Activated CD8-positive, alpha-beta memory T cell treated with anti-CD3 and anti-CD28 coated beads for 1 hour (primary cell): Measurements from ENCODE around the gene IFNL4.
"Not testable (repeated sequence)": the region's sequence is repeated elsewhere in the genome, so short reads cannot be mapped to it uniquely, and the experiment has no call there.

Experiments used
- DNase-seq, 2 donors: peaks; one replicate each; pipeline ENCODE4 v3.0.0-alpha.2; 2020; ENCODE audit warnings: low read depth in 1 of 2; ENCODE audit errors: extremely low read depth in 1 of 2

Gene IFNL4

DNA sequence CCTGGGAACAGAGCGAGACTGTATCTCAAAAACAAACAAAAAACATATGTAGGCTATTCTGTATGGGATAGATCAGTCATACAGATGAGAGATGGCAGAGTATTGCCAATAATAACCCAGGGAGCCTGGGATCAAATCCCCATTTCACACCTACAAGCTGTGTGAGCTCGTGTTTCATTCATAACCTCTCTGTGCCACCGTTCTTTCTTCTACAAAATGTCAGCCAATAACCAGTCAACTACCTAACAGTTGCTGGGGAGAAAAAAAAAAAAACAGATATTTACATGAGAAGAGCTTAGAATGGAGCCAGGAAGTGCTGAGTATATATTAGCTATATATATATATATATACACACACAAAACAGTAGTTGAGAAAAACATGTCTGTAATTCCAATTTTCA lies 13.0 kb upstream of the IFNL4 start:
- no peak for DNase-seq

DNA sequence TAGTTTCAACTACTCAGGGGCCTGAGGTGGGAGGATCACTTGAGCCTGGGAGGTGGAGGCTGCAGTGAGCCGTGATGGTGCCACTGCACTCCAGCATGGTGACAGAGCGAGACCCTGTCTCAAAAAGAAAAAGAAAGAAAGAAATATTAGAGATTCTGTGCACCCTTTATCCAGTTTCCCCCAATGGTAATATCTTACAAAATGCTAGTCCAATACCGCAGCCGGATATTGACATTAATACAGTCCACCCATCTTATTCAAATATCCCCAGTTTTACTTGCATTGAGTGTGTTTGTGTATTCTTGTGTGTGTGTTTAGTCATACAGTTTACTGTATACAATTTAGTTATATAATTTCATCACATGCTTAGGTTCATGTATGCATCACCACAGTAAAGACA lies 8.6 kb upstream of the IFNL4 start:
- no peak for DNase-seq

DNA sequence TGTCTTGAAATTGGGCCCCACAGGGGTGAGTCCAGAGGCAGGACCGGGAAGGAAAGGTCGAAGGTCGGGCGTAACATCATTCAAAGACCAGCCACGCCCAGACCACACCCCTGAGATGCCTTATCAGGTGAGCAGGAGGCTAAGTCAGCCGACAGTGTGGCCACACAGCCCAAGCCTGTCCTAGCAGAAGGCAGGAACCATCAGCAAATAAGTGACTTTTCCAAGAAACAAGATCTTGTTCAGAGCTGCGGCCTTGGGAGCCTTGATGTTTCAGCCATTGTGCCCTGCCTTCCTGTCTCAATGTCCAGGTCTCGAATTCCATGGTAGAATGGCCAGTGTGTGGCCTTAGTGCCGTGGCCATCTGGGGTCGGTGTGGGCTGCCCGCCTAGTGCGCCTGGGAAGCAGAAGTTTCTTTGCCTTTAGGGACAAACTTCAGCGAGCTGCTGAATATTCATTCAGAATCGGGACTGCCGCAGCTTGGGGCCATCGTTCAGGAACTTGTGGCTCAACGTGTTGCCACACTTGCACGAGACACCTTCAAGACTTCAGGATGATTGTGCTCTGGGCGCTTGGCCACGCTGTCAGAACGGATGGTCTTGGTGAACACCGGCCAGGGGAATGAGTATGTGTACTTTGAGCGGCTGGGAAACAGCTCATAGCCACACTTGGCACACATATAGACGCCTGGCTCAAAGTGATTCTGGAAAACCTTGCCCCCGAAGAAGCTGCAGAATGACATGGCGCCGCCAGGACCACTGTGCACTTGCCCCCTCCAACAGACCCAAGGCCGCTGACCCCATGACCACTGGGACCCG lies 6.1 kb upstream of the IFNL4 start:
- no peak for DNase-seq

DNA sequence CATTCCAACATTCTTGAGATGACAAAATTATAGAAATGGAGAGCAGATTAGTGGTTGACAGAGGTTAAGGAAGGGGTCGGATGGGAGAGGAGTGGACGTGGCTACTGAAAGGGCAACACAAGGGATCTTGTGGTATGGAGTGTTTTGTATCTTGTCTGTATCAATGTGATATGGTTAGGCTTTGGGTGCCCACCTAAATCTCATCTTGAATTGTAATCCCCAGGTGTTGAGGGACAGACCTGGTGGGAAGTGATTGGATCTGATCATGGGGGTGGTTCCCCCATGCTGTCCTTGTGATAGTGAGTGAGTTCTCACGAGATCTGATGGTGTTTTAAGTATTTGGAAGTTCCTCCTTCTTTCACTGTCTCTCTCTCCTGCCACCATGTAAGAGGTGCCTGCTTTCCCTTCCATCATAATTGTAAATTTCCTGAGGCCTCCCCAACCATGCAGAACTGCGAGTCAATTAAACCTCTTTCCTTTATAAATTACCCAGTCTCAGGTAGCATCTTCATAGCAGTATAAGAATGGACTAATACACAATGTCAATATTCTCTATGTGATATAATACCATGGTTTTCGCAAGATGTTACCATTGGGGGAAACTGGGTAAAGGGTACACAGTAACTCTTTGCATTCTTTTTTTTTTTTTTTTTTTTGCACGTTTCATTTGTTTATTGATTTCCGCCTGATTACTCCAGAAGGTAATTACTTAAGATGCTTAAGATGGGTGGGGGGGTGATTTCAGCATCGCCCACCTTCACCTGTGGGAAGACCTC lies 4.9 kb upstream of the IFNL4 start:
- no peak for DNase-seq

DNA sequence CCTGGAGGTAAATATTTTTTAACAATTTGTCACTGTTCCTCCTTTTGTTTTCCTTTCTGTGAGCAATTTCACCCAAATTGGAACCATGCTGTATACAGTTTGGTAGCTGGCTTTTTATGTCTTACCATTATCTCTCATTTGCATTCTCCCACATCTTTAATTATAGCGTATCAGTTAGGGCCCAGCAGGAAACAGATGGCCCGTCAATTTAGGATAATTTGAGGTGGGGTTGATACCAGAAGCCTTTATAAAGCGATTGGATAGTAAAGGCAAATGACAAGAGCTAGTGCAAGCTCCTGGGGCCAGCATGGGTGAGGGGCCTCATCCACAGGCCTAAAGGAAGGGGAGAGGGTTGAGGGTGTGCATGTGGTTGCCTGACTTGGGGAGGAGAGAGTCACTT lies 3.8 kb upstream of the IFNL4 start:
- no peak for DNase-seq

DNA sequence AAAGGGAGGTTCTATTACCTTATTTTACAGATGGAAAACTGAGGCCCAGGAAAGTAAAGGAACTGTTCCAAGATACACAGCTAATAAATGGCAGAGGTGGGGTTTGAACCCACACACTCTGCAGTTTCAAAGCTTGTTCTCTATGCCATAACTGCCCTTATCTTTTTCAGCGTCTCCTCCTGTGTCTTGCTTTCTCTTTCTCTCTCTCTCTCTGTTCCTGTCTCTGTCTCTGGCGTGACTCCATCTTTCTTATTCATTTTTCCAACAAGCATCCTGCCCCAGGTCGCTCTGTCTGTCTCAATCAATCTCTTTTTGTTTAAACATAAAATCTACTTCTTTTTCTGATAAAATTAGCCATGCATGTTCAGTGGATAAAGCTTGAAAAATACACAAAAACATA lies 3.2 kb upstream of the IFNL4 start:
- no peak for DNase-seq

DNA sequence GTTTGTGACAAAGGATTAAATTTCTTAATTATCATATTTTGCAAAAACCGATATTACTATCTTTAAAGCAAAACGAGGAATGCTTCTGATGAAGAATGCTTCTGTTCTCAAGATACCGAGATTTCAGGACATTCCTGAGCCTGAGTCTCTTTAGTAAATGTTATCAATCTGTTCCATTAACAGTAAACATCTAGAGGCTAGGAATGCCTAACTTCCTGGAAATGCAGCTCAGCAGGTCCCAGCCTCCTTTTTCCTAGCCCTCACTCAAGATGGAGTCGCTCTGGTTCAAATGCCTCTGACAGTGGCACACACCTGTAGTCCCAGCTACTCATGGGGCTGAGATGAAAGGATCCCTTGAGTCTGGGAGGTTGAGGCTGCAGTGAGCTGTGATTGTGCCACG lies 2.4 kb upstream of the IFNL4 start:
- no peak for DNase-seq

DNA sequence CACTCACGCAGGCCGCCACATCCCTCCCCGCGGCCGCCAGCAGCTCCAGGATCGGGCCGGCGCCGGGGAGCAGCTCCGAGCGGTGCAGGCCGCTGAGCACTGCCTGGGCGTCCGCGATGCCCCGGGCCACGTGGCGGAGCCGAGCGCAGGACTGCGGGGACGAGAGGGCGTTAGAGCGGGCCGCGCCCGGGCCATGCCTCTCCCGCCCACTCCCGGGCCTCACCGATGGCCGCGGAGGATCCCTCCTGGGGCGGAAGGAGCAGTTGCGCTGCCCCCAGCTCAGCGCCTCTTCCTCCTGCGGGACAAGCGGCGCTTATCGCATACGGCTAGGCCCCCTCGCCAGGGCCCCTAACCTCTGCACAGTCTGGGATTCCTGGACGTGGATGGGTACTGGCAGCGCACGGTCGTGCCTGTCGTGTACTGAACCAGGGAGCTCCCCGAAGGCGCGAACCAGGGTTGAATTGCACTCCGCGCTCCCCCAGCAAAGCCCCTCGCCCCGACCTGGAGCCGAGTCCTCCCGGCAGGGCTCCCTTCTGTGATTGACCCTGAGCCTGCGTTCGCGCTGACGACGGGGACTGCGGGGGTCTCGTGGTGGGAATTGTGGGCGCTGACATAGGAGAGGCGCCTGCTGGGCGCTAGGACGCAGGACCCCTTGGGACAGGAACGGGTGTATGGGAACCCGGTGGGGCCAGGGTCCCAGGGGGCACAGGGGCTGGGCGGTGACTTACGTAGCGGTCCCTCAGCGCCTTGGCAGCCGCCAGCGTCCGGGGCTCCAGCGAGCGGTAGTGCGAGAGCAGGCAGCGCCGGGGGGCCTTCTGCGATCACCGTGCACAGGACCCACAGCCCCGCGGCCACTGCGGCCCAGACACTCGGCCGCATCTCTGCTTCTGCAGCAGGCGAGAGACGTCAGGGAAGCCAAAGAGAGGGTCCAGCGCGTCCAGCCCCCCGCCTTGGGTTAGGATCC lies 673 bp downstream of the IFNL4 start:
- DNase-seq = no peak

DNA sequence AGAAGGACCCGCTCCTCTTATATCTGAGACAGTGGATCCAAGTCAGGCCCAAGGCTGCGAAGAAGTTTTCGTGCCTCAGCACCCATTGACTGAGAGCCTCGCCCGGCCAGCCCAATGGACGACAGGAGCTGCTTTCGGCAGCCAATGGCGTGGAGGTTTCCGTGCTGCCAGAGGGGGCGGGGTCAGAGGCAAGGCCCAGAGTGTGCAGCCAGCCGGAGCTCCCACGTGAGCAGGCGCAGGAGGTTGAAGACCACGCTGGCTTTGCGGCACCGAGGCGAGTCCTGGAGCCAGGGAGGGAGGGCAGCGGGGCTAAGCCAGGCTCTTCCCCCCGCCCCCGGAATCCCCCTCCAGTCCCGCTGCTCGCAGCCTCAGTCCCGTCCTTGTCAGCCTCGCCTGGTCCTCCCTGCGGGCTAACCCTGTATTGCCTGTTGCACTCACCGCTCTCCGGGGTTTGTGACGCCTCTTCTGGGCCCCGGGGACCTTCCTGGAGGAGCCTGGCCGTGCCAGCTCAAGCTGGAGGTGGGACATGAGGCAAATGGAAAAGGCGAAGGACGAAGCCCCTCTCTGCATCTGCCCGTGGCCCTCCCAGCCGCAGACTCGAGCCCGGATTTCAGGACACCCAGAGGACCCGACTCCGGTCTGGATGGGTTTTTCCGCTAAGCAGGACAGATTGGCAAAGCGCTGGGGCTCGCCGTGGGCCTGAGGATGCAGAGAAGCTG lies 1.5 kb downstream of the IFNL4 start:
- no peak for DNase-seq

DNA sequence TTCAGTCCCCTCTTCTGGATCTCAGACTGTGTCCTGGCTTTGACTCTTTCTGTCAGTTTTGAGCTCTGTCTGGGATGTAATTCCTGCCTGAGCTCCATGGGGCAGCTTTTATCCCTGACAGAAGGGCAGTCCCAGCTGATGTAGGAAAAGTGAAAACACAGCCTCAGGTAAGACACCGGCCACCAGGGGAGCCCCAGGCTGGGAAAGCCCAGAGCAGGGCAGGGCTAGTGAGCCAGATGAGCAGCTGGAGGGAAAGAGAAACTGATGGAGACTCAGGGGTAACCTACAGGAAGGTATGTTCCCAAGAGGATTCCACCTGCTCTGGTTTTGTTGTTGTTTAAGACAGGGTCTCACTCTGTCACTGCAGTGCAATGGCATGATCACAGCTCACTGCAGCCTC lies 3.5 kb downstream of the IFNL4 start:
- not testable (repeated sequence) for DNase-seq

DNA sequence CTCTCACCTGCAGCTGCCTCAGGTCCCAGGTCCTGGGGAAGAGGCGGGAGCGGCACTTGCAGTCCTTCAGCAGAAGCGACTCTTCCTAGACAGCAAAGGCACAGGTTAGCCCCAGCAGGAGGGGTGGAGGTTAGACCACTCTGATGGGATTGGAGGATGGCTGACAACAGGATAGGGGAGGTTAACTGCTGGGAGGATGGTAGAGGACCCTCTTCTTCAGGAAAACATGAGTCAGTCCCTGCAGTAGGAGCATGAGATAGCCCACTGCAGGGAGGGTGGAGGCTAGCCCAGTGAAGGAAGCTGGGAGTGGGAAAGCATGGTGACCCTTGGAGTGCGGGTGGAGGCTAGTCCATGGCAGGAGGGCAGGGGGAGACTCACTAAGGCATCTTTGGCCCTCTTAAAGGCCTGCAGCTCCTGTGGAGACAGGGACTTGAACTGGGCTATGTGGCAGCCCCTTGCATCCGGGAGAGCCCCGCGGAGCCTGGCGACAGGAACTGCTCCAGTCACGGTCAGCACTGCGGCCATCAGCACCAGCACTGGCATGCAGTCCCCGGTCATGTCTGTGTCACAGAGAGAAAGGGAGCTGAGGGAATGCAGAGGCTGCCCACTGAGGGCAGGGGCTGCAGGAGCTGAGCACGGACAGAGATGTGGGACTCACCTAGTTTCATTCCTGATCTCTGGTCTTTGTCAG lies 4.1 kb downstream of the IFNL4 start, which contains the start of gene IFNL3:
Gene IFNL3, minus strand, starts transcription at position 597 of the 691 bp plus-strand sequence. Its CDS starts 39 bp downstream, at position 558.
- DNase-seq = not testable (repeated sequence)

DNA sequence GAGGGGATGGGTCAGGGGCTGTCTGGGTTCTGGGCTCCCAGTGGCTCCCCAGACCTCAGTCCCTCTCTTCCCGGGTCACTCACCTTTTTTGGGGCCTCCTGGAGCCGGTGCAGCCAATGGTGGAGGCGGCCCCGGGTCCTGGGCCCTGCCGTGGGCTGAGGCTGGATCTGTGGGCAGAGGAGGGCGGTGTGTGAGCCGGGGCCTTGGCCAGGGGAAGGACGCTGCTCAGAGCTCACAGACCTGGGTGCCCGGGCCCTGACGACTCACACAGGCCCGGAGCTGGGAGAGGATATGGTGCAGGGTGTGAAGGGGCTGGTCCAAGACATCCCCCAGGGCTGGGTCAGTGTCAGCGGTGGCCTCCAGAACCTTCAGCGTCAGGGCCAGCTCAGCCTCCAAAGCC lies 4.9 kb downstream of the IFNL4 start:
- DNase-seq = not testable (repeated sequence)

DNA sequence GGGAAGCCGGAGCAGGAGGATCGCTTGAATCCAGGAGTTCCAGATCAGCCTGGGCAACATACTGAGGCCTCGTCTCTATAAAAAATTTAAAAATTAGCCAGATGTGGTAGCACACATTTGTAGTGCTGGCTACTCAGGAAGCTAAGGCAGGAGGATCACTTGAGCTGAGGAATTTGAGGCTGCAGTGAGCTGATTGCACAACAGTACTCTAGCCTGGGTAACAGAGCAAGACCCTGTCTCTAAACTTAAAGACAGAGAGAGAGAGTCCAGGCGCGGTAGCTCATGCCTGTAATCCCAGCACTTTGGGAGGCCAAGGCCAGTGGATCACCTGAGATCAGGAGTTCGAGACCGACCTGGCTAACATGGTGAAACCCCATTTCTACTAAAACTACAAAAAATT lies 8.2 kb downstream of the IFNL4 start:
- DNase-seq = no peak

DNA sequence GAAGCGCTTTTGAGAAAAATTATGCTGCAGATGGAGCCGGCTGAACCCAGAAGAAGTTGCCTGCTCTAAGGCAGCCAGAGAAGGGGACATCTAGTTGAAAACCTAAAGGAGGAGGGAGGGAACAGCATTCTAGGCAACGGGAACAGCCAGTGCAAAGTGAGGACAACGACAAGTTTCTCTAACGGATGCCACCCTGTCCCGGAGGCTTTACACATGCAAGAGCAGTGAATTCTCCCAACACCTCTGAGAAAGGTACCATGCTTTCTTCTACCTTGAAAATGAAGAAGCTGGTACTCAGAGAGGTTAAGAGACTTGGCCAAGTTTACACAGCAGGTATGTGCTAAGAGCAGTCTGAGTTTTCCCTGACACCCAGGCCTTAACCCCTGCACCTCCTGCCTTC lies 9.7 kb downstream of the IFNL4 start:
- DNase-seq = no peak

DNA sequence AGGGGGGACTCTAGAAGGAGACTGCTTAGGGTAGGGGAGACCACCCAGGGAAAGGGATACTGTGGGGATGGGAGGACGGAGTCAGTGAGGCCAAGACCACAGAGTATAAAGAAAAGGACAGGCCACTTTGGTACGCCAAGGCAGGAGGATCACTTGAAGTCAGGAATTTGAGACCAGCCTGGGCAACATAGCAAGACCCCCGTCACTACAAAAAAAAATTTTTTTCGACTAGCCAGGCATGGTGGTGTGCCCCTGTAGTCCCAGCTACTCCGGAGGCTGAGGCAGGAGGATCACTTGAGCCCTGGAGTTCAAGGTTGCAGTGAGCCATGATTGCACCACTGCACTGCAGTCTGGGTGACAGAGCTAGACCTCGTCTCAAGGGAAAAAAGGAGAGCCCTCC lies 10.4 kb downstream of the IFNL4 start:
- DNase-seq = no peak

DNA sequence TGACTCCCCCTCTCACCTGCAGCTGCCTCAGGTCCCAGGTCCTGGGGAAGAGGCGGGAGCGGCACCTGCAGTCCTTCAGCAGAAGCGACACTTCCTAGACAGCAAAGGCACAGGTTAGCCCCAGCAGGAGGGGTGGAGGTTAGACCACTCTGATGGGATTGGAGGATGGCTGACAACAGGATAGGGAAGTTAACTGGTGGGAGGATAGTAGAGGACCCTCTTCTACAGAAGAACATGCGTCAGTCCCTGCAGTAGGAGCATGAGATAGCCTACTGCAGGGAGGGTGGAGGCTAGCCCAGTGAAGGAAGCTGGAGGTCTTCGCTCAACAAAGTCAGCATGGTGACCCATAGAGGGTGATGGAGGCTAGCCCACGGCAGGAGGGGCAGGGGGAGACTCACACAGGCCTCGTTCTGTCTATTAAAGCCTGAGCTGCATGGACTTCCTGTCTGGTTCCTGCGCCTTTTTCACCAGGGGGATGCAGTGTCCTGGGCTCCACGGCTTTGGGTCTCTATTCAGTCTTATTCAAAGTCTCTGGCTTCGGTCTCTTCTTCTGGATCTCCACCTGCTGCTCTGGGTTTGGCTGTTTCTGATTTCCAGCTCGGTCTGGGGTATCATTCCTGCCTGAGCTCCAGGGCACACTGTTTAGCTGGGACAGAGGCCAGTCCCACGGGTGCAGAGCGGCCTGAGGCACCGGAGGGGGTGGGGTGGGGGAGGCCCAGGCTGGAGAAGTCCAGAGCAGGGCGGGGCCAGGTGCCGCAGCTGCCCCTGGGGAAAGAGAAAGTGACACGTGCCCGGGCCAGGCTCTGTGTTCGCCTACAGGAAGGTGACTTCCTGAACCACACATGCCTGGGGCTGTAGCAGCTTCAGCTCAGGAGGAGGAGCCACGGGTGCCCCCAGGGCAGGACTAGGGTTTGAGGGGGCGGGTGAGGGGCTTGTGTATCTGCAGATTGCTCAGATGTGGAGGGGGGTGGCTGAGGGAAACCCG lies 11.2 kb downstream of the IFNL4 start:
- DNase-seq = no peak

DNA sequence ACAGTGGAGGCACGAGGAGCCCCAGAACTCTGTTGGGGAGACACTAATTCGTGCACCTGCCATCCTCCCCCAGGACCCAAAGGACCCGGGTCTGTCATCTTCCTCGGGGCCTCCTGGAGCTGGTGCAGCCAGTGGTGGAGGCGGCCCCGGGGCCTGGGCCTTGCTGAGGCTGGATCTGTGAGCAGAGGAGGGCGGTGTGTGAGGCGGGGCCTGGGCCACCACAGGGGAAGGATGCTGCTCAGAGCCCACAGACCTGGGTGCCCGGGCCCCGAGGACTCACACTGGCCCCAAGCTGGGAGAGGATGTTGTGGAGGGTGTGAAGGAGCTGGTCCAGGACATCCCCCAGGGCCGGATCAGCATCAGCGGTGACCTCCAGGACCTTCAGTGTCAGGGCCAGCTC lies 12.1 kb downstream of the IFNL4 start:
- DNase-seq = no peak

DNA sequence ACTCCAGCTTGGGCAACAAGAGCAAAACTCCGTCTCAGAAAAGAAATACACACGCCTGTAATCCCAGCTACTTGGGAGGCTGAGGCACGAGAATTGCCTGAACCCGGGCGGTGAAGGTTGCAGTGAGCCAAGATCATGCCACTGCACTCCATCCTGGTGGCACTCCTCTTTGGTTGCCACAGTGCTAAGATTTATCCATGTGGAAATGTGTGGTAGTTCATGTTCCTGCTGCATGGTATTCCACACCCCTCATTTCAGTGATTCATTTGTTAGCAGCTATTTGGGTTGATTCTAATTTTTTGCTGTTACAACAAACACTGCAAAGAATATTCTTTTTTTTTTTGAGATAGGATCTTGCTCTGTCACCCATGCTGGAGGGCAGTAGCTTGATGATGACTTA lies 15.9 kb downstream of the IFNL4 start:
- no peak for DNase-seq
